Stimulated activated CD8-positive, alpha-beta memory T cell treated with anti-CD3 and anti-CD28 coated beads, Interleukin-15, amount 100 ng/mL, for 24 hours (primary cell): ENCODE measurements around the gene CHD5.

Experiments used
- DNase-seq: peaks from one replicate; pipeline ENCODE4 v3.0.0-alpha.2; 2020; ENCODE audit warnings: low read depth

Gene CHD5

GRCh38 chr1:6112690-6113005 lies 67.5 kb downstream of the CHD5 start:
- DNase-seq, result no peak

- DNase-seq, result no peak
Observed at GRCh38 chr1:6111991-6112689, 68.0 kb downstream of the CHD5 start.

- no peak for DNase-seq
Observed at GRCh38 chr1:6111571-6111970, 68.5 kb downstream of the CHD5 start.

- DNase-seq, result no peak
Observed at GRCh38 chr1:6110326-6110725, 69.8 kb downstream of the CHD5 start.

- no peak for DNase-seq
Observed at GRCh38 chr1:6109688-6110087, 70.4 kb downstream of the CHD5 start.

GRCh38 chr1:6108937-6109614 lies 71.0 kb downstream of the CHD5 start:
- no peak for DNase-seq

- no peak for DNase-seq
Observed at GRCh38 chr1:6108476-6108875, 71.6 kb downstream of the CHD5 start.

- DNase-seq, result no peak
Observed at GRCh38 chr1:6107409-6108356, 72.4 kb downstream of the CHD5 start.

- no peak for DNase-seq
Observed at GRCh38 chr1:6106977-6107376, 73.1 kb downstream of the CHD5 start.

GRCh38 chr1:6106321-6106731 lies 73.8 kb downstream of the CHD5 start:
- no peak for DNase-seq

GRCh38 chr1:6105763-6106162 lies 74.4 kb downstream of the CHD5 start:
- no peak for DNase-seq

GRCh38 chr1:6105218-6105679 lies 74.9 kb downstream of the CHD5 start:
- no peak for DNase-seq

- DNase-seq, result no peak
Observed at GRCh38 chr1:6104631-6105030, 75.5 kb downstream of the CHD5 start.

- no peak for DNase-seq
Observed at GRCh38 chr1:6103854-6104530, 76.1 kb downstream of the CHD5 start.

GRCh38 chr1:6103111-6103853 lies 76.8 kb downstream of the CHD5 start:
- DNase-seq, result no peak

- no peak for DNase-seq
Observed at GRCh38 chr1:6102532-6102845, 77.6 kb downstream of the CHD5 start.

- no peak for DNase-seq
Observed at GRCh38 chr1:6101826-6102531, 78.1 kb downstream of the CHD5 start.

GRCh38 chr1:6100861-6101783 lies 79.0 kb downstream of the CHD5 start:
- no peak for DNase-seq

GRCh38 chr1:6099787-6100765 lies 80.0 kb downstream of the CHD5 start:
- no peak for DNase-seq
